K562 (cell line): Measurements from ENCODE around the gene EPC2. TPM values are rescaled to one million over a fixed set of nuclear protein-coding genes. Genes with fewer than 3 reads are reported as not detected.

Experiments used
- ARID1B ChIP-seq: fragments of 450-650 bp; IDR thresholded peaks from 2 replicates; pipeline ENCODE4 v1.6.1; 2016; ENCODE audit warnings: antibody characterized with exemption, mild to moderate bottlenecking, inconsistent platforms
- ATF1 ChIP-seq, 2 experiments: fragments of 450-650 bp in 1 of 2; IDR thresholded peaks; 2 replicates each; pipeline ENCODE4 v1.6.1; 2016; ENCODE audit warnings: missing compliant biosample characterization in 1 of 2, missing genetic modification characterization in 1 of 2
- E2F3 ChIP-seq: fragments of 250-450 bp; sonication (Bioruptor Pico); IDR thresholded peaks from 2 replicates; pipeline ENCODE4 v1.4.0; 2020; ENCODE audit warnings: mild to moderate bottlenecking
- HMG20B ChIP-seq: fragments of 250-450 bp; sonication (Bioruptor Pico); IDR thresholded peaks from 2 replicates; pipeline ENCODE4 v1.5.0; 2021; ENCODE audit warnings: mild to moderate bottlenecking
- NCOA6 ChIP-seq: fragments of 450-650 bp; IDR thresholded peaks from 2 replicates; pipeline ENCODE4 v1.6.1; 2017; ENCODE audit warnings: mild to moderate bottlenecking
- NFATC3 ChIP-seq: fragments of 450-650 bp; IDR thresholded peaks from 2 replicates; pipeline ENCODE4 v1.6.1; 2017; ENCODE audit warnings: mild to moderate bottlenecking
- NR4A1 ChIP-seq, 2 experiments: fragments of 250-450 bp in 1 of 2; fragments of 450-650 bp in 1 of 2; sonication (Bioruptor Pico) in 1 of 2; IDR thresholded peaks; 2 replicates each; pipeline versions ENCODE4 v1.4.0 to v1.6.1; 2016 to 2020; ENCODE audit warnings: mild to moderate bottlenecking in 2 of 2, missing compliant biosample characterization in 1 of 2, missing genetic modification characterization in 1 of 2, moderate library complexity in 1 of 2
- POLR2H ChIP-seq: IDR thresholded peaks from 2 replicates; pipeline ENCODE4 v1.6.1; 2016; ENCODE audit warnings: missing genetic modification characterization, low read depth, mild to moderate bottlenecking, control low read depth, missing compliant biosample characterization, moderate library complexity
- STAG1 ChIP-seq: sonication (generic); formaldehyde crosslinking; IDR thresholded peaks from 2 replicates; pipeline ENCODE4 v1.5.0; 2020; ENCODE audit warnings: missing genetic modification reagents, borderline replicate concordance
- ZKSCAN3 ChIP-seq: fragments of 250-450 bp; sonication (Bioruptor Pico); IDR thresholded peaks from 2 replicates; pipeline ENCODE4 v1.4.0; 2020
- ZNF24 ChIP-seq: fragments of 450-650 bp; IDR thresholded peaks from 2 replicates; pipeline ENCODE4 v1.6.1; 2016
- ZNF589 ChIP-seq: fragments of 200-800 bp; sonication (Bioruptor generic); IDR thresholded peaks from 2 replicates; pipeline ENCODE4 v1.6.1; 2016; ENCODE audit warnings: low read depth, missing genetic modification characterization, missing compliant biosample characterization
- polyA plus RNA-seq, 8 experiments: library from polyadenylated mRNA; depleted of rRNA in 4 of 8; stranded (reverse) in 5 of 8; unstranded in 3 of 8; fragments of >200 nt; fragmentation: Nextera tagmentation in 2 of 8; fragmentation: Illumina TruSeq in 1 of 8; extraction: Ambion mirVana in 2 of 8; extraction: Trizol in 1 of 8; gene quantifications; 2 replicates each; pipeline versions ENCODE4 v1.2.1 to v1.2.3, GENCODE V29; 2011 to 2014; ENCODE audit warnings: inconsistent platforms in 1 of 8, missing spikeins in 1 of 8
- total RNA-seq, 7 experiments: library from RNA; depleted of rRNA in 6 of 7; stranded (reverse); fragments of >200 nt in 6 of 7; fragmentation: Illumina TruSeq in 2 of 7; extraction: Trizol in 2 of 7; gene quantifications; 2 replicates each; pipeline versions ENCODE4 v1.2.1 to v1.2.3, GENCODE V29; 2011 to 2021; ENCODE audit warnings: low replicate concordance in 1 of 7
- TF ChIP-seq, protein P1 (sequence below): sonication (generic); formaldehyde crosslinking; IDR thresholded peaks from 2 replicates; pipeline ENCODE4 v1.8.0; 2022; ENCODE audit warnings: mild to moderate bottlenecking, missing genetic modification reagents
- TF ChIP-seq, protein P2 (sequence below): fragments of 450-650 bp; IDR thresholded peaks from 2 replicates; pipeline ENCODE4 v1.6.1; 2017; ENCODE audit warnings: mild to moderate bottlenecking, moderate library complexity
- TF ChIP-seq, protein P3 (sequence below): sonication (generic); formaldehyde crosslinking; IDR thresholded peaks from 2 replicates; pipeline ENCODE4 v1.8.0; 2022; ENCODE audit warnings: mild to moderate bottlenecking, missing genetic modification reagents
- TF ChIP-seq, protein P4 (sequence below): fragments of 250-450 bp; sonication (Bioruptor Pico); IDR thresholded peaks from 2 replicates; pipeline ENCODE4 v1.4.0; 2020; ENCODE audit warnings: mild to moderate bottlenecking
- TF ChIP-seq, protein P5 (sequence below), 2 experiments: IDR thresholded peaks; 2 replicates each; pipeline ENCODE4 v1.6.1; 2011; ENCODE audit warnings: borderline replicate concordance in 1 of 2, control low read depth in 1 of 2, low read depth in 1 of 2, low read length in 1 of 2, mild to moderate bottlenecking in 1 of 2, mixed read lengths in 1 of 2, moderate library complexity in 1 of 2; ENCODE audit not compliant: insufficient read depth in 1 of 2, insufficient read length in 1 of 2, poor library complexity in 1 of 2, severe bottlenecking in 1 of 2; ENCODE audit errors: extremely low read depth in 1 of 2

EPC2 gene
- total and polyA plus RNA-seq, 9 of the 15 experiments (the other 6 are each of a cell fraction or from before 2014, with no cell fraction given), result 7.0 to 35.8 (median 29.1) TPM

DNA sequence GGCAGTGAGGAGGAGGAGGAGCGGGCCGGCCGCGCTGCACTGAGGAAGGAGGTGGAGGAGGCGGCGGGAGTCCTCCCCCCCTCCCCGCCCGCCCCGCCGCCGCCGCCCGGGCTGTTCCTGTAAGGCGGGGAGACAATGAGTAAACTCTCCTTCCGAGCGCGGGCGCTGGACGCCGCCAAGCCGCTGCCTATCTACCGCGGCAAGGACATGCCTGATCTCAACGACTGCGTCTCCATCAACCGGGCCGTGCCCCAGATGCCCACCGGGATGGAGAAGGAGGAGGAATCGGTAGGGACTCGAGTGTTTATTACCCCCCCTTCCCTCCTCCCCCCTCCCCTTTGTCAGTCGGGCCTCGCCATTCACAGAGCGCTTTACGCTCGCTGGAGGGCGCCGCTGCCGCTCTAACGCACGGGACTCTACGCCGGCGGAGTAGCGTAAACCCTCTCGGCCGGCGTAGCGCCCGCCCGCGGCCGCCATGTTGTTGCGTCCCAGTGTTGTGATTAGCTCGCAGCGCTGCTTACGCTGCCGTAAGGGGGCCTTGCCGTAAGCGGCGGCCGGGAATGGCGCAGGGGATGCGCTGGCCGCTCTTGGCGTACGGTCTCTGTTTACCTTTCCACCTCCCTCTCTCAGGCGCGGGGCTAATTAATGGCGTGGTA lies 460 bp downstream of the EPC2 start (continued):
- TF ChIP-seq, protein P1, sequence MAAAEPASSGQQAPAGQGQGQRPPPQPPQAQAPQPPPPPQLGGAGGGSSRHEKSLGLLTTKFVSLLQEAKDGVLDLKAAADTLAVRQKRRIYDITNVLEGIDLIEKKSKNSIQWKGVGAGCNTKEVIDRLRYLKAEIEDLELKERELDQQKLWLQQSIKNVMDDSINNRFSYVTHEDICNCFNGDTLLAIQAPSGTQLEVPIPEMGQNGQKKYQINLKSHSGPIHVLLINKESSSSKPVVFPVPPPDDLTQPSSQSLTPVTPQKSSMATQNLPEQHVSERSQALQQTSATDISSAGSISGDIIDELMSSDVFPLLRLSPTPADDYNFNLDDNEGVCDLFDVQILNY (CRISPR knock-in tag), result no peak
- TF ChIP-seq NCOA6 (no peak), E2F3 (CRISPR knock-in tag) (no peak), POLR2H (tag) (peak; percentile 91), ATF1 (CRISPR knock-in tag; IDR thresholded peaks at IDR 0.05) (no peak), ATF1 (tag; IDR thresholded peaks at IDR 0.05) (peak; percentile 81), ZNF24 (peak; percentile 100), NFATC3 (no peak), ZKSCAN3 (no peak), ARID1B (peak; percentile 28; the same call in 1 of the 2 replicates), STAG1 (CRISPR knock-in tag) (no peak), HMG20B (no peak), ZNF589 (no peak), NR4A1 (CRISPR knock-in tag; IDR thresholded peaks at IDR 0.05) (0 out of 2 replicates have a peak, but pooled peaks have one; percentile 60), NR4A1 (tag; IDR thresholded peaks at IDR 0.05) (no peak)
- TF ChIP-seq, protein P2, sequence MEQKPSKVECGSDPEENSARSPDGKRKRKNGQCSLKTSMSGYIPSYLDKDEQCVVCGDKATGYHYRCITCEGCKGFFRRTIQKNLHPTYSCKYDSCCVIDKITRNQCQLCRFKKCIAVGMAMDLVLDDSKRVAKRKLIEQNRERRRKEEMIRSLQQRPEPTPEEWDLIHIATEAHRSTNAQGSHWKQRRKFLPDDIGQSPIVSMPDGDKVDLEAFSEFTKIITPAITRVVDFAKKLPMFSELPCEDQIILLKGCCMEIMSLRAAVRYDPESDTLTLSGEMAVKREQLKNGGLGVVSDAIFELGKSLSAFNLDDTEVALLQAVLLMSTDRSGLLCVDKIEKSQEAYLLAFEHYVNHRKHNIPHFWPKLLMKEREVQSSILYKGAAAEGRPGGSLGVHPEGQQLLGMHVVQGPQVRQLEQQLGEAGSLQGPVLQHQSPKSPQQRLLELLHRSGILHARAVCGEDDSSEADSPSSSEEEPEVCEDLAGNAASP, result no peak
- TF ChIP-seq, protein P3, sequence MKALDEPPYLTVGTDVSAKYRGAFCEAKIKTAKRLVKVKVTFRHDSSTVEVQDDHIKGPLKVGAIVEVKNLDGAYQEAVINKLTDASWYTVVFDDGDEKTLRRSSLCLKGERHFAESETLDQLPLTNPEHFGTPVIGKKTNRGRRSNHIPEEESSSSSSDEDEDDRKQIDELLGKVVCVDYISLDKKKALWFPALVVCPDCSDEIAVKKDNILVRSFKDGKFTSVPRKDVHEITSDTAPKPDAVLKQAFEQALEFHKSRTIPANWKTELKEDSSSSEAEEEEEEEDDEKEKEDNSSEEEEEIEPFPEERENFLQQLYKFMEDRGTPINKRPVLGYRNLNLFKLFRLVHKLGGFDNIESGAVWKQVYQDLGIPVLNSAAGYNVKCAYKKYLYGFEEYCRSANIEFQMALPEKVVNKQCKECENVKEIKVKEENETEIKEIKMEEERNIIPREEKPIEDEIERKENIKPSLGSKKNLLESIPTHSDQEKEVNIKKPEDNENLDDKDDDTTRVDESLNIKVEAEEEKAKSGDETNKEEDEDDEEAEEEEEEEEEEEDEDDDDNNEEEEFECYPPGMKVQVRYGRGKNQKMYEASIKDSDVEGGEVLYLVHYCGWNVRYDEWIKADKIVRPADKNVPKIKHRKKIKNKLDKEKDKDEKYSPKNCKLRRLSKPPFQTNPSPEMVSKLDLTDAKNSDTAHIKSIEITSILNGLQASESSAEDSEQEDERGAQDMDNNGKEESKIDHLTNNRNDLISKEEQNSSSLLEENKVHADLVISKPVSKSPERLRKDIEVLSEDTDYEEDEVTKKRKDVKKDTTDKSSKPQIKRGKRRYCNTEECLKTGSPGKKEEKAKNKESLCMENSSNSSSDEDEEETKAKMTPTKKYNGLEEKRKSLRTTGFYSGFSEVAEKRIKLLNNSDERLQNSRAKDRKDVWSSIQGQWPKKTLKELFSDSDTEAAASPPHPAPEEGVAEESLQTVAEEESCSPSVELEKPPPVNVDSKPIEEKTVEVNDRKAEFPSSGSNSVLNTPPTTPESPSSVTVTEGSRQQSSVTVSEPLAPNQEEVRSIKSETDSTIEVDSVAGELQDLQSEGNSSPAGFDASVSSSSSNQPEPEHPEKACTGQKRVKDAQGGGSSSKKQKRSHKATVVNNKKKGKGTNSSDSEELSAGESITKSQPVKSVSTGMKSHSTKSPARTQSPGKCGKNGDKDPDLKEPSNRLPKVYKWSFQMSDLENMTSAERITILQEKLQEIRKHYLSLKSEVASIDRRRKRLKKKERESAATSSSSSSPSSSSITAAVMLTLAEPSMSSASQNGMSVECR (CRISPR knock-in tag), result peak; percentile 1; the same call in 1 of the 2 replicates
- TF ChIP-seq, protein P4, sequence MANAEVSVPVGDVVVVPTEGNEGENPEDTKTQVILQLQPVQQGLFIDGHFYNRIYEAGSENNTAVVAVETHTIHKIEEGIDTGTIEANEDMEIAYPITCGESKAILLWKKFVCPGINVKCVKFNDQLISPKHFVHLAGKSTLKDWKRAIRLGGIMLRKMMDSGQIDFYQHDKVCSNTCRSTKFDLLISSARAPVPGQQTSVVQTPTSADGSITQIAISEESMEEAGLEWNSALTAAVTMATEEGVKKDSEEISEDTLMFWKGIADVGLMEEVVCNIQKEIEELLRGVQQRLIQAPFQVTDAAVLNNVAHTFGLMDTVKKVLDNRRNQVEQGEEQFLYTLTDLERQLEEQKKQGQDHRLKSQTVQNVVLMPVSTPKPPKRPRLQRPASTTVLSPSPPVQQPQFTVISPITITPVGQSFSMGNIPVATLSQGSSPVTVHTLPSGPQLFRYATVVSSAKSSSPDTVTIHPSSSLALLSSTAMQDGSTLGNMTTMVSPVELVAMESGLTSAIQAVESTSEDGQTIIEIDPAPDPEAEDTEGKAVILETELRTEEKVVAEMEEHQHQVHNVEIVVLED (CRISPR knock-in tag), result peak; percentile 65
- TF ChIP-seq, protein P5, sequence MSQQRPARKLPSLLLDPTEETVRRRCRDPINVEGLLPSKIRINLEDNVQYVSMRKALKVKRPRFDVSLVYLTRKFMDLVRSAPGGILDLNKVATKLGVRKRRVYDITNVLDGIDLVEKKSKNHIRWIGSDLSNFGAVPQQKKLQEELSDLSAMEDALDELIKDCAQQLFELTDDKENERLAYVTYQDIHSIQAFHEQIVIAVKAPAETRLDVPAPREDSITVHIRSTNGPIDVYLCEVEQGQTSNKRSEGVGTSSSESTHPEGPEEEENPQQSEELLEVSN (IDR thresholded peaks at IDR 0.05; ENCODE audit: borderline replicate concordance in 1 of 2, extremely low read depth in 1 of 2, insufficient read depth in 1 of 2, insufficient read length in 1 of 2, low read depth in 1 of 2, low read length in 1 of 2, poor library complexity in 1 of 2, severe bottlenecking in 1 of 2), result peak in 1 of 2 experiments; percentile 52
